HepG2 (cell line): ENCODE data around the gene GTF3C5.

ENCODE experiments used
- EP300 ChIP-seq, 3 experiments: sonication (generic) in 1 of 3; formaldehyde crosslinking in 1 of 3; IDR thresholded peaks; 2 replicates each; pipeline versions ENCODE4 v1.5.1 to v1.6.1; 2011 to 2020; ENCODE audit warnings: low read depth in 2 of 3, low read length in 2 of 3, borderline replicate concordance in 1 of 3, improper control_type of control experiment in 1 of 3, mild to moderate bottlenecking in 1 of 3, missing genetic modification reagents in 1 of 3, moderate library complexity in 1 of 3
- FOXM1 ChIP-seq: sonication (generic); formaldehyde crosslinking; IDR thresholded peaks from 2 replicates; pipeline ENCODE4 v1.5.0; 2020; ENCODE audit warnings: missing genetic modification reagents
- HDAC2 ChIP-seq: sonication (generic); formaldehyde crosslinking; IDR thresholded peaks from 2 replicates; pipeline ENCODE4 v1.4.0; 2020; ENCODE audit warnings: missing genetic modification reagents
- RNF2 ChIP-seq: fragments of 450-650 bp; conservative IDR thresholded peaks from 2 replicates; pipeline ENCODE4 v1.6.1; 2016; ENCODE audit warnings: low read depth
- SMAD3 ChIP-seq: sonication (generic); formaldehyde crosslinking; IDR thresholded peaks from 2 replicates; pipeline ENCODE4 v1.4.0; 2020; ENCODE audit warnings: missing genetic modification reagents
- ZBTB20 ChIP-seq: sonication (generic); formaldehyde crosslinking; IDR thresholded peaks from 2 replicates; pipeline ENCODE4 v1.8.1; 2023; ENCODE audit warnings: missing genetic modification reagents, low read depth, mild to moderate bottlenecking, borderline replicate concordance
- ZNF12 ChIP-seq: sonication (generic); formaldehyde crosslinking; IDR thresholded peaks from 2 replicates; pipeline ENCODE4 v1.5.0; 2020; ENCODE audit warnings: missing genetic modification reagents
- TF ChIP-seq, protein P1 (sequence below): sonication (generic); formaldehyde crosslinking; IDR thresholded peaks from 2 replicates; pipeline ENCODE4 v1.4.0; 2020; ENCODE audit warnings: missing genetic modification reagents
- TF ChIP-seq, protein P2 (sequence below), 2 experiments: sonication (generic) in 1 of 2; formaldehyde crosslinking in 1 of 2; IDR thresholded peaks; 2 replicates each; pipeline versions ENCODE4 v1.6.1 to v1.9.0; 2014 to 2022; ENCODE audit warnings: antibody characterized with exemption in 1 of 2, borderline replicate concordance in 1 of 2, inconsistent platforms in 1 of 2, low read depth in 1 of 2, missing genetic modification reagents in 1 of 2
- TF ChIP-seq, protein P3 (sequence below), 2 experiments: sonication (generic) in 1 of 2; formaldehyde crosslinking in 1 of 2; IDR thresholded peaks; 2 replicates each; pipeline versions ENCODE4 v1.5.1 to v1.6.1; 2011 to 2020; ENCODE audit warnings: borderline replicate concordance in 1 of 2, low read depth in 1 of 2, low read length in 1 of 2, mild to moderate bottlenecking in 1 of 2, missing genetic modification reagents in 1 of 2, moderate library complexity in 1 of 2
- TF ChIP-seq, protein P4 (sequence below): sonication (generic); formaldehyde crosslinking; IDR thresholded peaks from 2 replicates; pipeline ENCODE4 v1.4.0; 2020; ENCODE audit warnings: low read depth, missing genetic modification reagents

DNA sequence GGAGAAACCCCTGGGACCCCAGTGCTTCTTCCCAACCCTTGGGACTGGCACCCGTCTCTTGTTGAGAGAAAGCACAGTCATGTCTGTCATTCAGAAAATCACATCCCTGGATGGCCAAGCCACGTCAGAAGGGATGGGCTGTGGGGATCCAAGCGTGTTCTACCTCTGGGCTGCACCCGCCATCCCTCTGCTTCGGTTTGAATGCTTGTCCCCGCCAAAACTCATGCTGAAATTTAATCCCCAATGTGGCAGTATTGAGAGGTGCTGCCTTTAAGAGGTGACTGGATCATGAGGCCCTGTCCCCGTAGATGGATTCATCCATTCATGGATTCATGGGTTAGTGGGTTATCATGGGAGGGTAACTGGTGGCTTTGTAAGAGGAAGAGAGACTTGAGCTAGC, 58.0 kb downstream of the GTF3C5 start:
- TF ChIP-seq EP300 (IDR thresholded peaks at IDR 0.05; ENCODE audit: low read depth in 2 of 2, low read length in 2 of 2) (no peak), EP300 (CRISPR knock-in tag; IDR thresholded peaks at IDR 0.05; ENCODE audit: borderline replicate concordance) (no peak), ZBTB20 (CRISPR knock-in tag) (no peak), FOXM1 (CRISPR knock-in tag) (no peak), ZNF12 (CRISPR knock-in tag) (no peak), RNF2 (no peak), HDAC2 (CRISPR knock-in tag) (no peak), SMAD3 (CRISPR knock-in tag) (no peak)
- TF ChIP-seq, protein P1, sequence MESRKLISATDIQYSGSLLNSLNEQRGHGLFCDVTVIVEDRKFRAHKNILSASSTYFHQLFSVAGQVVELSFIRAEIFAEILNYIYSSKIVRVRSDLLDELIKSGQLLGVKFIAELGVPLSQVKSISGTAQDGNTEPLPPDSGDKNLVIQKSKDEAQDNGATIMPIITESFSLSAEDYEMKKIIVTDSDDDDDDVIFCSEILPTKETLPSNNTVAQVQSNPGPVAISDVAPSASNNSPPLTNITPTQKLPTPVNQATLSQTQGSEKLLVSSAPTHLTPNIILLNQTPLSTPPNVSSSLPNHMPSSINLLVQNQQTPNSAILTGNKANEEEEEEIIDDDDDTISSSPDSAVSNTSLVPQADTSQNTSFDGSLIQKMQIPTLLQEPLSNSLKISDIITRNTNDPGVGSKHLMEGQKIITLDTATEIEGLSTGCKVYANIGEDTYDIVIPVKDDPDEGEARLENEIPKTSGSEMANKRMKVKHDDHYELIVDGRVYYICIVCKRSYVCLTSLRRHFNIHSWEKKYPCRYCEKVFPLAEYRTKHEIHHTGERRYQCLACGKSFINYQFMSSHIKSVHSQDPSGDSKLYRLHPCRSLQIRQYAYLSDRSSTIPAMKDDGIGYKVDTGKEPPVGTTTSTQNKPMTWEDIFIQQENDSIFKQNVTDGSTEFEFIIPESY = no peak
- TF ChIP-seq, protein P2, sequence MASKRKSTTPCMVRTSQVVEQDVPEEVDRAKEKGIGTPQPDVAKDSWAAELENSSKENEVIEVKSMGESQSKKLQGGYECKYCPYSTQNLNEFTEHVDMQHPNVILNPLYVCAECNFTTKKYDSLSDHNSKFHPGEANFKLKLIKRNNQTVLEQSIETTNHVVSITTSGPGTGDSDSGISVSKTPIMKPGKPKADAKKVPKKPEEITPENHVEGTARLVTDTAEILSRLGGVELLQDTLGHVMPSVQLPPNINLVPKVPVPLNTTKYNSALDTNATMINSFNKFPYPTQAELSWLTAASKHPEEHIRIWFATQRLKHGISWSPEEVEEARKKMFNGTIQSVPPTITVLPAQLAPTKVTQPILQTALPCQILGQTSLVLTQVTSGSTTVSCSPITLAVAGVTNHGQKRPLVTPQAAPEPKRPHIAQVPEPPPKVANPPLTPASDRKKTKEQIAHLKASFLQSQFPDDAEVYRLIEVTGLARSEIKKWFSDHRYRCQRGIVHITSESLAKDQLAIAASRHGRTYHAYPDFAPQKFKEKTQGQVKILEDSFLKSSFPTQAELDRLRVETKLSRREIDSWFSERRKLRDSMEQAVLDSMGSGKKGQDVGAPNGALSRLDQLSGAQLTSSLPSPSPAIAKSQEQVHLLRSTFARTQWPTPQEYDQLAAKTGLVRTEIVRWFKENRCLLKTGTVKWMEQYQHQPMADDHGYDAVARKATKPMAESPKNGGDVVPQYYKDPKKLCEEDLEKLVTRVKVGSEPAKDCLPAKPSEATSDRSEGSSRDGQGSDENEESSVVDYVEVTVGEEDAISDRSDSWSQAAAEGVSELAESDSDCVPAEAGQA (IDR thresholded peaks at IDR 0.05; ENCODE audit: low read depth) = no peak
- TF ChIP-seq, protein P2 (CRISPR knock-in tag; IDR thresholded peaks at IDR 0.05; ENCODE audit: borderline replicate concordance) = no peak
- TF ChIP-seq, protein P3, sequence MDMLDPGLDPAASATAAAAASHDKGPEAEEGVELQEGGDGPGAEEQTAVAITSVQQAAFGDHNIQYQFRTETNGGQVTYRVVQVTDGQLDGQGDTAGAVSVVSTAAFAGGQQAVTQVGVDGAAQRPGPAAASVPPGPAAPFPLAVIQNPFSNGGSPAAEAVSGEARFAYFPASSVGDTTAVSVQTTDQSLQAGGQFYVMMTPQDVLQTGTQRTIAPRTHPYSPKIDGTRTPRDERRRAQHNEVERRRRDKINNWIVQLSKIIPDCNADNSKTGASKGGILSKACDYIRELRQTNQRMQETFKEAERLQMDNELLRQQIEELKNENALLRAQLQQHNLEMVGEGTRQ (IDR thresholded peaks at IDR 0.05; ENCODE audit: low read depth, low read length) = no peak
- TF ChIP-seq, protein P3 (CRISPR knock-in tag; IDR thresholded peaks at IDR 0.05; ENCODE audit: borderline replicate concordance) = no peak
- TF ChIP-seq, protein P4, sequence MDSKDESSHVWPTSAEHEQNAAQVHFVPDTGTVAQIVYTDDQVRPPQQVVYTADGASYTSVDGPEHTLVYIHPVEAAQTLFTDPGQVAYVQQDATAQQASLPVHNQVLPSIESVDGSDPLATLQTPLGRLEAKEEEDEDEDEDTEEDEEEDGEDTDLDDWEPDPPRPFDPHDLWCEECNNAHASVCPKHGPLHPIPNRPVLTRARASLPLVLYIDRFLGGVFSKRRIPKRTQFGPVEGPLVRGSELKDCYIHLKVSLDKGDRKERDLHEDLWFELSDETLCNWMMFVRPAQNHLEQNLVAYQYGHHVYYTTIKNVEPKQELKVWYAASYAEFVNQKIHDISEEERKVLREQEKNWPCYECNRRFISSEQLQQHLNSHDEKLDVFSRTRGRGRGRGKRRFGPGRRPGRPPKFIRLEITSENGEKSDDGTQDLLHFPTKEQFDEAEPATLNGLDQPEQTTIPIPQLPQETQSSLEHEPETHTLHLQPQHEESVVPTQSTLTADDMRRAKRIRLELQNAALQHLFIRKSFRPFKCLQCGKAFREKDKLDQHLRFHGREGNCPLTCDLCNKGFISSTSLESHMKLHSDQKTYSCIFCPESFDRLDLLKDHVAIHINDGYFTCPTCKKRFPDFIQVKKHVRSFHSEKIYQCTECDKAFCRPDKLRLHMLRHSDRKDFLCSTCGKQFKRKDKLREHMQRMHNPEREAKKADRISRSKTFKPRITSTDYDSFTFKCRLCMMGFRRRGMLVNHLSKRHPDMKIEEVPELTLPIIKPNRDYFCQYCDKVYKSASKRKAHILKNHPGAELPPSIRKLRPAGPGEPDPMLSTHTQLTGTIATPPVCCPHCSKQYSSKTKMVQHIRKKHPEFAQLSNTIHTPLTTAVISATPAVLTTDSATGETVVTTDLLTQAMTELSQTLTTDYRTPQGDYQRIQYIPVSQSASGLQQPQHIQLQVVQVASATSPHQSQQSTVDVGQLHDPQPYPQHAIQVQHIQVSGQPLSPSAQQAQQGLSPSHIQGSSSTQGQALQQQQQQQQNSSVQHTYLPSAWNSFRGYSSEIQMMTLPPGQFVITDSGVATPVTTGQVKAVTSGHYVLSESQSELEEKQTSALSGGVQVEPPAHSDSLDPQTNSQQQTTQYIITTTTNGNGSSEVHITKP (CRISPR knock-in tag) = no peak
